ENCODE results near the gene EHBP1L1.
"Not testable (repeated sequence)": the region's sequence is repeated elsewhere in the genome, so short reads cannot be mapped to it uniquely, and the experiment has no call there.

EHBP1L1 gene

DNA sequence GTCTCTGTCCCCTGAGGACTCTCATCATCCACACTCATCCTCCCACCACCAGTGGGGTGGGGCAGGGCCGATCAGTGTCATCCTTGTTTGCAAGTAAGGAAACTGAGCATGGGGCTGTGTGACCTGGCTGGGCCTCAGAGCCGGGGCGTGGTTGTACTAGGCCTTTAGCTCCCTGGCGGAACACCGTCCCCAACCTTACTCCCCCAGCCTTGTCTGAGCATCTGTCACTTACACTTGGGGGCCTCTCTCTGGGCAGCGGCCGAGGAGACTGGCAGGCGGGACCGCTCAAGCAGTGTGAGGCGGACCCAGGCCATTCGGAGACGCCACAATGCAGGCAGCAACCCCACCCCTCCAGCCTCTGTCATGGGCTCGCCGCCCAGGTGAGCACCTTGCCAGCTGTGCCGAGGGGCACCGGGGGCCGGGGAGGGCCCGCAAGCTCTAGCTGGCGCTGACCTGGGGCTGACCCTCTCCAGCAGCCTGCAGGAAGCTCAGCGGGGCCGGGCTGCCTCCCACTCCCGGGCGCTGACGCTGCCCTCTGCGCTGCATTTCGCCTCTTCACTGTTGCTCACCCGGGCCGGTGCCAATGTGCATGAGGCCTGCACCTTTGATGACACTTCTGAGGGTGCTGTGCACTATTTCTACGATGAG is 43.6 kb downstream of the EHBP1L1 start:
- DNase-seq = no peak

DNA sequence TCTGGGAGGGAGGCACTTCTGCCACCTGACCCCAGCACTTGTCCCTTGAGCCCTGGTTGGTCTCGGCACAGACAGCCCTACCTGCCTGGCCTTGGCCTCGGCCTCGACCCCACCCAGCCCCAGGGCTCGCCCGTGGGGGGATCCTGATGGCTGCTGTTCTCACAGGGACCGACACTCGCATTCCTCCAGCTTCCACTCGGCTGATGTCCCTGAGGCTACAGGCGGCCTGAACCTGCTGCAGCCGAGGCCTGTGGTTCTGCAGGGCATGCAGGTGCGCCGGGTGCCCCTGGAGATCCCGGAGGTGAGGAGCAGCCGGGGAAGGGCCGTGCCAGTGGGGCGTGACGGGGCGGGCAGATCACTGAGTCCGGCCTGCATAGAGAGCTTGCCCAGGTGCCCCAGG is 44.8 kb downstream of the EHBP1L1 start:
- DNase-seq = no peak

DNA sequence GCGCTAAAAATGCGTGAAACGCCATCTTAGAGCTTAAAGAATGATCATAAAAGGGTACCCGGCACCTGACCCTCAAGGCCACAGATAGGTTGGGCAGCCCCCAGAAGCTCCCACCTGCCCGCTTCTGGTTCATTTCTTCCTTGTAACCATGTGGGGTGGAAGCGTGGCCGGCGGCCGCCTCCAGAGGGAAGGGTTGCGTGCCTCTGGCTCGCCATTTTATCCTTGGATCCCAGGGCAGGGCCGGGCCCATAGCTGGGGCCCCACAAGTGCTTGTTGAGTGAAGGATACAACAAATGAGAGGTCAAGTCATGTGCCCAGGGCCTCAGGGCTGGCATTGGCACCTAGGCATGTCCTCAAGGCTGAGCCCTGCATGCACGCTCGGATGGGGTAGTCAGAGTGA is 45.6 kb downstream of the EHBP1L1 start:
- DNase-seq = no peak

DNA sequence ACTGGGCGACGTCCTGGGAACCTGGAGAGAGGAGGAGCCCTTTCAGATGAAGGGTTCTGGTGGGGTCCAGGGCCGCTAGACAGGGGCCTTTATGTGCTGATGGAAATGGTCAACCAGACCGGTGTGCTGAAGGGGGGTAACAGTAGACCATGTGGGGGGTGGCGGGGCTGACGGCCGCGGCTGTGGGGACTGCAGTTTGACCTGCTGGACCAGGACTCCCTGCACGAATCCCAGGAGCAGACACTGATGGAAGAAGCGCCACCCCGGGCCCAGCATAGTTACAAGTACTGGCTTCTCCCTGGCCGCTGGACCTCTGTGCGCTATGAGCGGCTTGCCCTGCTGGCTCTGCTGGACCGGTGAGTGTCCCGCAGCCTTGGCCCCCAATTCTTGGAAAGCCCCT is 46.2 kb downstream of the EHBP1L1 start:
- DNase-seq = no peak

DNA sequence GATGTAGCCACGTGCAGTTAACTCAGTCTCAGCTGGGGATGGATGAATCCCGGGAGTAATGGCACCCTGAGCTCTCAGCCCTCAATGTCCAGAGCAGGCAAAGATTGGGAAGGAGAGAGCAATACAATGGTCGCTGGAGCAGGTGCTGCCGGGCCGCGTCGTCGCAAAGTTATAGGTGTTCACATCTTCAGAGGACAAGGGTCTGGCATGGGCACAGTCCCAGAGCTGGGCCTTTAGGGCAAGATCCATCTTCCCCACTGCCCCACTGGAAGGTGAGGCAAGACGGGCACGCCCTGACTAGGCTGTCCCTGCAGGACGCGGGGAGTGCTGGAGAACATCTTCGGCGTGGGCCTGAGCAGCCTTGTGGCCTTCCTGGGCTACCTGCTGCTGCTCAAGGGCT is 47.3 kb downstream of the EHBP1L1 start:
- no peak for DNase-seq

DNA sequence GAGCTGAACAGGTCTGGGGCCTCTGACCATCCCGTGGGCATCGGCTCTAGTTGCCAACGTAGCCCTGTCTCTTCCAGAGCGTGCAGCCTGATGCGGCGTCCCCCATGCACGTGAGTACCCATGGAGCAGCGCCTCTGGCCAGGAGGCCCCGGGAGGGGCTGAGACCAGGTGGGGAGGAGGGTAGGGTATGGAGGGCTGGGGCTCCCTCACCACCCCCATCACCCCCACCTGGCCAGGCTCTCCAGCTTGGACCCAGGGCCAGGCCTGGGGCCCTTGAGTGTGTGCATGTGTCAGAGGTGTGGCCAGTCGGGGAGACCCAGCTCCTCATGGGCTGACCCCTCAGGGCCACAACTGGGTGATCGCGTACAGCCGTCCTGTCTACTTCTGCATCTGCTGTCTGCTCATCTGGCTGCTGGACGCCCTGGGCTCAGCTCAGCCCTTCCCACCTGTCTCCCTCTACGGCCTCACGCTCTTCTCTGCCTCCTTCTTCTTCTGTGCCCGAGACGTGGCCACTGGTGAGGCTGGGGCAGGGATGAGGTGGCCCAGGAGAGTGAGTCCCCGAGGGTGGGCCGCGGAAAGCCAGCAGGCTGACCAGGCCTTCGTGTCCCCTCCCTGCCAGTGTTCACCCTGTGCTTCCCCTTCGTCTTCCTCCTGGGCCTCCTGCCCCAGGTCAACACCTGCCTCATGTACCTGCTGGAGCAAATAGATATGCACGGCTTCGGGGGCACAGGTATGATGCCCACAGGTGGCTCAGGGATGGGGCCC is 48.2 kb downstream of the EHBP1L1 start:
- no peak for DNase-seq

DNA sequence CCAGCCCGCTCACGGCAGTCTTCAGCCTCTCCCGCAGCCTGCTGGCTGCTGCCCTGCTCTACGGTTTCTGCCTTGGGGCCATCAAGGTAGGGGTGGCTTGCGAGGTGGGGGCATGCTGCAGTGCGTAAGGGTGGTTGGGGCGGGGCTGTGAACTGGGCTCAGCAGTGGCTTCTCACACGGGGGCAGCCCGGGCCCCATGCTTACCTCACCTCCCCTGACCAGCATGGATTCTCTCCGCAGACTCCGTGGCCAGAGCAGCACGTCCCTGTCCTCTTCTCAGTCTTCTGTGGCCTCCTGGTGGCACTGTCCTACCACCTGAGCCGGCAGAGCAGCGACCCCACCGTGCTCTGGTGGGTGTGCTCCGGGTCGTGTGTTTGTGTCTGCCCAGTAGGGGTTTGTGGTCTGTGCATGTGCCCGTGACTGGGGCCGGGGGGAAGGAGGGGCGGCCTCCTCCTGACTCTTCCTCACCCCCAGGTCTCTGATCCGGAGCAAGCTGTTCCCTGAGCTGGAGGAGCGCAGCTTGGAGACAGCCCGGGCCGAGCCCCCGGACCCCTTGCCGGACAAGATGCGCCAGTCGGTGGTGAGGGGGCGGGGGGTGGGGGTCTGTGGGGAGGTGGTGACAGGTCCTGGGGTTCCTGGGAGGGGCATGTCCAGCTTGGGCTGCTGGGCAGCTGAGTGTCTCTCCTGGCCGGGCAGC is 49.2 kb downstream of the EHBP1L1 start:
- no peak for DNase-seq

DNA sequence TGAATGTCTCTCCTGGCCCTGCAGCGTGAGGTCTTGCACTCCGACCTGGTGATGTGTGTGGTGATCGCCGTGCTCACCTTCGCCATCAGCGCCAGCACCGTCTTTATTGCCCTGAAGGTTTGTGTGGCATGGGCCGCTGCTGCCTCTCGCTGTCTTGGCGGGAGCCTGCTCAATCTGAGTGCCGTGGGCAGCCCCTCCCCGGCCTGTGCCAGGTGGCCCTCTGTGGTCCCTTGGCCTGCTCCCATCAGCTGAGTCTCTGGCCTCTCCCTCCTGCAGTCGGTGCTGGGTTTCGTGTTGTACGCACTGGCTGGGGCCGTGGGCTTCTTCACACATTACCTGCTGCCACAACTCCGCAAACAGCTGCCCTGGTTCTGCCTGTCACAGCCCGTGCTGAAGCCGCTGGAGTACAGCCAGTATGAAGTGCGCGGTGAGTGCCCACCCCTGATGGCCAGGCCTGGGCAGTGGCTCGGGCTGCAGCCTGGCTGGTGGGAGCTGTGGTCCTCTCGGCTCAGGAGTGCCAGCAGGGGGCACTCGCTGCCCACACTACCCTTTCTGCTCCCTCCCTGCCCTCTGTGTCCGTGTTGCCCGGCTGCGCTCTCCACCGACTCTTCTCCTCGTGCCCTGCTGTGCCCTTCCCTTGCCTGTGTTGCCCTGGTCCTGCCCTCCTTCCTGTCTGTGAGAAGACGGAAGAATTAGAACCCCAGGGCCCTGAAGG is 49.9 kb downstream of the EHBP1L1 start:
- peak; percentile 97 for DNase-seq

DNA sequence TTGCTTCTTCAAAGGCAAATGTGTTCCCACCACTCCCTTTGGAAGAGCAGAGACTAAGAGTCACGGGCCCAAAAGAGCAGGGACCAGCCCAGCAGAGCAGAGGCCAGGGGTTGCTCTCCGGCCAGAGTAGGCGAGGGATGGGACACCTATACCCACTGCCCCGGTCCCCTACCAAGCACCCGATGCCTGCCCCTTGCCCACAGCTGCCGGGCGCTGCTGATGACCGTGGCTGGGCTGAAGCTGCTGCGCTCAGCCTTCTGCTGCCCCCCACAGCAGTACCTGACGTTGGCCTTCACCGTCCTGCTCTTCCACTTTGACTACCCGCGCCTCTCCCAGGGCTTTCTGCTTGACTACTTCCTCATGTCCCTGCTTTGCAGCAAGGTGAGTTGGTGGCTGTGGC is 51.3 kb downstream of the EHBP1L1 start:
- DNase-seq = no peak

DNA sequence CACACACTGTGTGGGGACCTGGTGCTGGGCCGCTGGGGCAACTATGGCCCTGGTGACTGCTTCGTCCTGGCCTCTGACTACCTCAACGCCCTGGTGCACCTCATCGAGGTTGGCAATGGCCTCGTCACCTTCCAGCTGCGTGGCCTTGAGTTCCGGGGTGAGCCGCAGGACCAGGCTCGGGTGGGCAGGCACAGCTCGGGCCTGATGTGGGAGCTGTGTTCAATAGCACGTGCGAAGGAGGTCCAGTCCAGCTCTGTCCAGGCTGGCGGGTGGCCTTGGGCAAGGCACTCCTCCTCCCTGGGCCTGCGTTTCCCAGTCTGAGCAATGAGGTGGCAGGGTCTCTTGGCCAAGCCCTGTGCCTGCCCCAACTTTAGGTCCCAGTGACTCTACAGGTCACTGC is 53.7 kb downstream of the EHBP1L1 start:
- no peak for DNase-seq

DNA sequence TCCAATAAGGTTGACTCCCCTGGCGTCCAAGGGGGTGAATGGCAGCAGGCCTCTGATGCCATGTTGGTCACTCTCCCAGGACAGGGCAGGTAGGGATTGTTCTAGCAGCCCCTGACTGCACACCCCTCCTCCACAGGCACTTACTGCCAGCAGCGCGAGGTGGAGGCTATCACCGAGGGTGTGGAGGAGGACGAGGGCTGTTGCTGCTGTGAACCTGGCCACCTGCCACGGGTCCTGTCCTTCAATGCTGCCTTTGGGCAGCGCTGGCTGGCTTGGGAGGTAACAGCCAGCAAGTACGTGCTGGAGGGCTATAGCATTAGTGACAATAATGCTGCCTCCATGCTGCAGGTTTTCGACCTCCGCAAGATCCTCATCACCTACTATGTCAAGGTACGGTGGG is 54.4 kb downstream of the EHBP1L1 start:
- DNase-seq = no peak

DNA sequence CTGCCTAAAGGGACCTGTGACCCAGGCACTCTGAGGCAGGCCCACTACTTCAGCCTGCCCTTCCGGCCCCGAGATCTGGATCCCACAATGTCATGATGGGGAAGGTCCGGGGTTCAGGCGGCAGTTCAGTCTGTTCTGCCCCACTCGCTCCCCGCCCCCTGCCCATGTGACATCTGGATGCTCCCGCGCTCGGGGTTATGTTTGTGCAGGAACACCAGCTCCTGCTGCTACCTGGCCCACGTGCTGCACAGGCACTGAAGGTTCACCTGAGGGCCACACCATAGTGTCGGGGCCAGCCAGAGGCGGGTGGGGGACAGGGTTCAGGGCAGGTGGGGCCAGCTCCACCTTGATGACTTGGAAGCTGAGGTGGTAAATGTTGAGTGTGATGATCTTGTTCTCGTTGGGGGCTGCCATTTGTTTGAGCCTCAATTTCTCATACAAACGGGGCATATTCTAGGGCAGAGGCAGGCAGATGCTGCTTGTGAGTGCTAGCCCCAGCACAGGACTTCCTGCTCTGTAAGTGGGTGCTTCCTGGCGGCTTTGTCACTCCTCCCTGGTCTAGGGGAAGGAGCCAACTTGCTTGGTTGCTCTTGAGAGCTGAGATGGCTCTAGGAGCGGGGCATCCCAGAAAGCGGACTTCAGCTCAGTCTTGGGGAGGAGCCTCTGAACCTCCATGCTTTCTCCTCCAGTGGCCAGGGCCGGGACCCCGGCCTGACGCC is 57.7 kb downstream of the EHBP1L1 start:
- DNase-seq = no peak

DNA sequence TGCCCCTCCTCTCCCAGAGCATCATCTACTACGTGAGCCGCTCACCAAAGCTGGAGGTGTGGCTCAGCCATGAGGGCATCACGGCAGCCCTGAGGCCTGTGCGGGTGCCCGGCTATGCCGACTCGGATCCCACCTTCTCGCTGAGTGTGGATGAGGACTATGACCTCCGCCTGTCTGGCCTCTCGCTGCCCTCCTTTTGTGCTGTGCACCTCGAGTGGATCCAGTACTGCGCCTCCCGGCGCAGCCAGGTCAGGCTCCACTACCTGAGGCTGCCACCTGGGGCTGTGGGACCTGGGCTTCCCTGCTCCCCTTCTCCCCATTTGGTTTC is 58.2 kb downstream of the EHBP1L1 start:
- DNase-seq = no peak

DNA sequence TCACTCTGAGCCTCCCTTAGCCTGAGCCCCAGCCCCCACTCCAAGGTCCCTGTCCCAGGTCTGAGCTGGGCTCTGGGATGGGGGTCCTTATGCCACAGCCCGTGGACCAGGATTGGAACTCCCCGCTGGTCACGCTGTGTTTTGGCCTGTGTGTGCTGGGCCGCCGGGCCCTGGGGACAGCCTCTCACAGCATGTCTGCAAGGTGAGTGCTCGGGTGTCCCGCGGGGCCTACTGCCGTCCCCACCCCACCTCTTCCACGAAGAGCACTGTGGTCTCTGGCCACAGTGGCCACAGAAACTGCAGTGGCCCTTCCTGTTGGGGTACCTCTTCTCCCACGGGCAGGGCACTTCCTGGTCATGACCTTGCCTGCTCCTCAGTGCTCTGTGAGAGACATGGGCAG is 58.6 kb downstream of the EHBP1L1 start:
- DNase-seq = no peak

DNA sequence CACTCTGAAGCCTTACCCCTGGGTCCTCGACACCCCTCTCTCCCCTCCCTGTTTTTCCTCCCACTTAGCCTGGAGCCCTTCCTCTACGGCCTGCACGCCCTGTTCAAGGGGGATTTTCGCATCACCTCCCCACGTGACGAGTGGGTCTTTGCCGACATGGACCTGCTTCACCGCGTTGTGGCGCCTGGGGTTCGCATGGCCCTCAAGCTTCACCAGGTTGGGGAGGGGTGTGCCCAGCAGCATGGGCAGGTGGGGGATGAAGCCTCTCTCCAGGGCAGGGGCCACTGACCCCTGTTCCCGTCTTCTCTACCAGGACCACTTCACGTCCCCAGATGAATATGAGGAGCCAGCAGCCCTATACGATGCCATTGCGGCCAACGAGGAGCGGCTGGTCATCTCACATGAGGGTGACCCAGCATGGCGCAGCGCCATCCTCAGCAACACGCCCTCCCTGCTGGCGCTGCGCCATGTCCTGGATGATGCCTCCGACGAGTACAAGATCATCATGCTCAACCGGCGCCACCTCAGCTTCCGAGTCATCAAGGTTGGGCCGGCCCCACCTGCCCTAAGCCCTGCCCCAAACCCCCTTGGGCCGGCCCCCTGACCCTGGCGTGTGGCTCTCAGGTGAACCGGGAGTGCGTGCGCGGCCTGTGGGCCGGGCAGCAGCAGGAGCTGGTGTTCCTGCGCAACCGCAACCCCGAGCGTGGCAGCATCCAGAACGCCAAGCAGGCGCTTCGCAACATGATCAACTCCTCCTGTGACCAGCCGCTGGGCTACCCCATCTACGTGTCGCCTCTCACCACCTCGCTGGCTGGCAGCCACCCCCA is 59.3 kb downstream of the EHBP1L1 start:
- DNase-seq = no peak

DNA sequence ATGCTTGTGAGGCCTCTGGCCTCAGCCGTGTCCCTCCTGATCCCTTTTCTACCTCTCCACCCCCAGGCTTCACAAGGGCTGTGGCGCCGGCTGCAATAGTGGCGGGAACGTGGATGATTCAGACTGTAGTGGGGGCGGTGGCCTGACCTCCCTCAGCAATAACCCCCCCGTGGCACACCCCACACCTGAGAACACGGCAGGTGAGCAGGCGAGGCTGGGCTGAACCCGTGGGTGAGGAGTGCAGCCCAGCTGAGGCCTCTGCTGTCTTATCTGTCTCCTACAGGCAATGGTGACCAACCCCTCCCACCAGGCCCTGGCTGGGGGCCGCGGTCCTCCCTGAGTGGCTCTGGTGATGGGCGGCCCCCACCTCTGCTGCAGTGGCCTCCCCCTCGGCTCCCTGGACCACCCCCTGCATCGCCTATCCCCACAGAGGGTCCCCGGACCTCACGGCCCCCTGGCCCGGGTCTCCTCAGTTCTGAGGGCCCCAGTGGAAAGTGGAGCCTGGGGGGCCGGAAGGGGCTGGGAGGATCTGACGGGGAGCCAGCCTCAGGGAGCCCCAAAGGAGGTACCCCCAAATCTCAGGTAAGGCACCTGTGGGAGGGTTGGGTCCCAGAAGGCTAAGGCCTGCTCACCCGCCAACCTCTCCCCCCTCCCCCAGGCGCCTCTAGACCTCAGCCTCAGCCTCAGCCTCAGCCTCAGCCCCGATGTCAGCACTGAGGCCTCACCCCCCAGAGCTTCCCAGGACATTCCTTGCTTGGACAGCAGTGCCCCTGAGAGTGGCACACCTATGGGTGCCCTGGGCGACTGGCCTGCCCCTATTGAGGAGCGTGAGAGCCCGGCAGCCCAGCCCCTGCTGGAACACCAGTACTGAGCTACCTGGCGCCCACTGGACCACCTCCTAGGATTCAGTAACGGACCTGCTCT is 60.5 kb downstream of the EHBP1L1 start:
- no peak for DNase-seq

DNA sequence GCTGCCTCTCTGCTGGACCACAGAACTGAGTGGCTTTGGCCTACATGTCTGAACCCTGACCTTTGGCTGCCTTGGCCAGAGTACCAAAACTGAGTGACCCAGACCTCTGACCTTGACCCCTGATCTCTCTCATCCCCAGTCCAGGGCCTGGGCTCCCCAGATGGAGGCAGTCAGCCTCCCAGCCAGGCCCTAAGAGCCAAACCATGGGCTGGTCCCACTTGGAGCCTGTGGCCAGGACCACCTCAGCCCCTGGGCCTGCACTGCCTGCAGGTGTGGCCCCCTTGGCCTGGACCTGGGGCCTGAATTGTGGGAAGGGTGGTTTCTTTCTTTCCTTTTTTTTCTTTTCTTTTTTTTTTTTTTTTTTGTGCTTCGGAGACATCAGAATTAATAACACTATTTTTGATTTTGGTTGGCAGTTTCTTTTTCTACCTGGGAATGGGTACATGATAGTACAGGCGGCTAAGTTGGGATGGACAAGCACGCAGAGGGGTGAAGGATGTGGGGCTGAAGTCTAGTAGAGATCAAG is 61.2 kb downstream of the EHBP1L1 start:
- DNase-seq = no peak

DNA sequence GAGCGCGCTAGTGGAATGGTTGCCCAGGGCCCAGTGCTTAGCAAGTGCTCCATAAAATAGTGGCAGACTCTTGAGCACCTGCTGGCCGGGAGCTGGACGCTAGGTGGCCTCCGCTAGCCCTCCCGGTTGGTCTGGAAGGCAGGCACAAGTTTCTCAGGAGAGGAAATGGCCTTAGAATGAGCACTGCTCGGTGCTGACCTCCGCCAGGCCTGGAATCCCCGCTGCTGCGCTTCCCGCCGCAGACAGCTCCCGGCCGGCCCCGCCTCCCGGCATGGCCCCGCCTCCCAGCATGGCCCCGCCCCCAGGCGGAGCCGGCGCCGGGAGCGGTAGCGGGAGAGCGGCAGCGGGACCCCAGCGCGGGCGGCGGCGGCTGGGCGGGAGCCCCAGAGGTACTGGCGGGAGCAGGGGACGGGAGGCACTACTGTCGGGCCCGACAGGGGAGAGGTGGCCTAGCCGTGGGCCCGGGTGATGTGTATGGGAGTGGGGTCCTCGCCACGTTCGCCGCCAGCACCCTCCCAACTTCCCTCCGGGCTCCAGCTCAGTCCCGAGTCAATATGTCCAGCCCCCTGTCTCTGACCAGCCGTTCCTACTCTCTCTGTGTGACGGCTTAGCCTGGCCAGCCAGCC is 62.1 kb downstream of the EHBP1L1 start, which contains the start of gene SIPA1:
SIPA1 (plus strand) TSS at position 308 of the 626 bp plus-strand sequence. CDS start 2,821 bp downstream, outside the sequence.
- peak; percentile 71 for DNase-seq

DNA sequence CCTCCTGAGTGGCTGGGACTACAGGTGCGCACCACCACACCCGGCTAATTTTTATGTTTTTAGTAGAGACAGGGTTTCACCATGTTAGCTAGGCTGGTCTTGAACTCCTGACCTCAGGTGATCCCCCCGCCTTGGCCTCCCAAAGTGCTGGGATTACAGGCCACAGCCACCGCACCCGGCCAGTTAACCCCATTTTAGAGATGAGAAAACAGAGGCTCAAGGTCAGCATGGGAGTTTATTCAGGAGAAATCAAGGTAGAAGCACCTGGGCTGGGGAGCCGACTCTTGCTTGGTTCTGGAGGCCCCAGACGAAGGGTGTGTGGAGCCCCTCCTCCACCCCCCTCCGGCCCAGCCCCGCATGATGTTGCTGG is 63.4 kb downstream of the EHBP1L1 start:
- not testable (repeated sequence) for DNase-seq

Measured in 8988T (cell line).